HepG2 (cell line): ENCODE data around the gene TCERG1L. TPM values are rescaled to one million over a fixed set of nuclear protein-coding genes. Genes with fewer than 3 reads are reported as not detected.

Source experiments
- MEIS1 ChIP-seq: sonication (generic); formaldehyde crosslinking; IDR thresholded peaks from 2 replicates; pipeline ENCODE4 v1.9.0; 2021; ENCODE audit warnings: mild to moderate bottlenecking, missing genetic modification reagents, moderate library complexity, borderline replicate concordance
- MTF2 ChIP-seq: sonication (generic); formaldehyde crosslinking; IDR thresholded peaks from 2 replicates; pipeline ENCODE4 v1.5.0; 2020; ENCODE audit warnings: missing genetic modification reagents, borderline replicate concordance
- PHF5A ChIP-seq: IDR thresholded peaks from one replicate; pipeline ENCODE4 v1.6.1; 2018; ENCODE audit warnings: low read depth, missing genetic modification reagents; ENCODE audit not compliant: unreplicated experiment
- SPEN ChIP-seq: sonication (generic); formaldehyde crosslinking; IDR thresholded peaks from 2 replicates; pipeline ENCODE4 v1.5.1; 2020; ENCODE audit warnings: low read depth, mild to moderate bottlenecking, missing genetic modification reagents
- ZBTB10 ChIP-seq: sonication (generic); formaldehyde crosslinking; IDR thresholded peaks from 2 replicates; pipeline ENCODE4 v1.4.0; 2020; ENCODE audit warnings: missing genetic modification reagents, borderline replicate concordance
- ZBTB7A ChIP-seq: sonication (generic); formaldehyde crosslinking; IDR thresholded peaks from 2 replicates; pipeline ENCODE4 v1.8.0; 2022; ENCODE audit warnings: mild to moderate bottlenecking, missing genetic modification reagents
- ZNF33A ChIP-seq: sonication (generic); formaldehyde crosslinking; IDR thresholded peaks from 2 replicates; pipeline ENCODE4 v1.5.1; 2020; ENCODE audit warnings: missing genetic modification reagents, mild to moderate bottlenecking, moderate library complexity, borderline replicate concordance
- polyA plus RNA-seq, 8 experiments: library from polyadenylated mRNA; depleted of rRNA in 3 of 8; stranded (reverse) in 7 of 8; unstranded in 1 of 8; fragments of >200 nt; fragmentation: Illumina TruSeq in 4 of 8; extraction: Trizol in 4 of 8; gene quantifications; 2 replicates each; pipeline versions ENCODE4 v1.2.1 to v1.2.3, GENCODE V29; 2011 to 2016; ENCODE audit warnings: low read depth in 4 of 8, missing spikeins in 1 of 8, mixed read lengths in 1 of 8; ENCODE audit not compliant: insufficient read depth in 1 of 8
- total RNA-seq, 5 experiments: library from RNA; depleted of rRNA; stranded (reverse); fragments of >200 nt; fragmentation: Illumina TruSeq; extraction: Trizol; gene quantifications; 2 replicates each; pipeline ENCODE4 v1.2.3, GENCODE V29; 2016; ENCODE audit warnings: low read depth in 1 of 5
- TF ChIP-seq, protein P1 (sequence below): sonication (generic); formaldehyde crosslinking; IDR thresholded peaks from 2 replicates; pipeline ENCODE4 v1.5.0; 2020; ENCODE audit warnings: mild to moderate bottlenecking, missing genetic modification reagents
- TF ChIP-seq, protein P2 (sequence below): sonication (generic); formaldehyde crosslinking; IDR thresholded peaks from 2 replicates; pipeline ENCODE4 v1.5.0; 2020; ENCODE audit warnings: missing genetic modification reagents
- TF ChIP-seq, protein P3 (sequence below): sonication (generic); formaldehyde crosslinking; conservative IDR thresholded peaks from 2 replicates; pipeline ENCODE4 v1.8.1; 2023; ENCODE audit warnings: missing genetic modification reagents

The TCERG1L gene
- total and polyA plus RNA-seq, 2 of the 13 experiments (the other 11 are each of a cell fraction or from before 2014, with no cell fraction given): not detected

DNA sequence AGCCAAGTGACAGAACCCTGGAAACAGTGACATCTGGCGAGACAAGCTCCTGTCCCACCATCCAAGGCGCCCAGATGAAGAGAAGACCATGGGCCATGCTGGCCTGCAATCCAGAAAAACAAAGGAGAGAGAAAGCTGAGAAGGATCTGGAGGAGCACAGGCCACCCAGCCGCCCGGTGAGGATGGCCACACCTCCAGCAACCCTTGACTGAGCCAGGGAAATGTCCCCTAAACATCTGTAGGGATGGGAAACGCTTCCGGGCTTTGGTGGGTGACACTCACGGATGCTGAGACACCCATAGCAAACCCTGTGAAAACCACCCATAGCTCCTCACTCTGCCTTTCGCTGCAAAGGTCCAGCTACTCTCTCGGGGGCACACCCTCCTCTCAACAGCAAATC is 32.0 kb downstream of the TCERG1L start (continued):
- TF ChIP-seq, protein P1, sequence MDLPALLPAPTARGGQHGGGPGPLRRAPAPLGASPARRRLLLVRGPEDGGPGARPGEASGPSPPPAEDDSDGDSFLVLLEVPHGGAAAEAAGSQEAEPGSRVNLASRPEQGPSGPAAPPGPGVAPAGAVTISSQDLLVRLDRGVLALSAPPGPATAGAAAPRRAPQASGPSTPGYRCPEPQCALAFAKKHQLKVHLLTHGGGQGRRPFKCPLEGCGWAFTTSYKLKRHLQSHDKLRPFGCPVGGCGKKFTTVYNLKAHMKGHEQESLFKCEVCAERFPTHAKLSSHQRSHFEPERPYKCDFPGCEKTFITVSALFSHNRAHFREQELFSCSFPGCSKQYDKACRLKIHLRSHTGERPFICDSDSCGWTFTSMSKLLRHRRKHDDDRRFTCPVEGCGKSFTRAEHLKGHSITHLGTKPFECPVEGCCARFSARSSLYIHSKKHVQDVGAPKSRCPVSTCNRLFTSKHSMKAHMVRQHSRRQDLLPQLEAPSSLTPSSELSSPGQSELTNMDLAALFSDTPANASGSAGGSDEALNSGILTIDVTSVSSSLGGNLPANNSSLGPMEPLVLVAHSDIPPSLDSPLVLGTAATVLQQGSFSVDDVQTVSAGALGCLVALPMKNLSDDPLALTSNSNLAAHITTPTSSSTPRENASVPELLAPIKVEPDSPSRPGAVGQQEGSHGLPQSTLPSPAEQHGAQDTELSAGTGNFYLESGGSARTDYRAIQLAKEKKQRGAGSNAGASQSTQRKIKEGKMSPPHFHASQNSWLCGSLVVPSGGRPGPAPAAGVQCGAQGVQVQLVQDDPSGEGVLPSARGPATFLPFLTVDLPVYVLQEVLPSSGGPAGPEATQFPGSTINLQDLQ (CRISPR knock-in tag): no peak
- TF ChIP-seq PHF5A (CRISPR knock-in tag) (no peak), ZBTB10 (CRISPR knock-in tag) (no peak), MEIS1 (CRISPR knock-in tag) (no peak), MTF2 (CRISPR knock-in tag) (no peak), ZBTB7A (no peak), SPEN (CRISPR knock-in tag) (no peak), ZNF33A (CRISPR knock-in tag) (no peak)
- TF ChIP-seq, protein P2, sequence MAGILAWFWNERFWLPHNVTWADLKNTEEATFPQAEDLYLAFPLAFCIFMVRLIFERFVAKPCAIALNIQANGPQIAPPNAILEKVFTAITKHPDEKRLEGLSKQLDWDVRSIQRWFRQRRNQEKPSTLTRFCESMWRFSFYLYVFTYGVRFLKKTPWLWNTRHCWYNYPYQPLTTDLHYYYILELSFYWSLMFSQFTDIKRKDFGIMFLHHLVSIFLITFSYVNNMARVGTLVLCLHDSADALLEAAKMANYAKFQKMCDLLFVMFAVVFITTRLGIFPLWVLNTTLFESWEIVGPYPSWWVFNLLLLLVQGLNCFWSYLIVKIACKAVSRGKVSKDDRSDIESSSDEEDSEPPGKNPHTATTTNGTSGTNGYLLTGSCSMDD (CRISPR knock-in tag): no peak
- TF ChIP-seq, protein P3, sequence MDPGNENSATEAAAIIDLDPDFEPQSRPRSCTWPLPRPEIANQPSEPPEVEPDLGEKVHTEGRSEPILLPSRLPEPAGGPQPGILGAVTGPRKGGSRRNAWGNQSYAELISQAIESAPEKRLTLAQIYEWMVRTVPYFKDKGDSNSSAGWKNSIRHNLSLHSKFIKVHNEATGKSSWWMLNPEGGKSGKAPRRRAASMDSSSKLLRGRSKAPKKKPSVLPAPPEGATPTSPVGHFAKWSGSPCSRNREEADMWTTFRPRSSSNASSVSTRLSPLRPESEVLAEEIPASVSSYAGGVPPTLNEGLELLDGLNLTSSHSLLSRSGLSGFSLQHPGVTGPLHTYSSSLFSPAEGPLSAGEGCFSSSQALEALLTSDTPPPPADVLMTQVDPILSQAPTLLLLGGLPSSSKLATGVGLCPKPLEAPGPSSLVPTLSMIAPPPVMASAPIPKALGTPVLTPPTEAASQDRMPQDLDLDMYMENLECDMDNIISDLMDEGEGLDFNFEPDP: no peak
